CD4-positive, alpha-beta T cell treated with Interleukin-10 for 1 hour (primary cell): ENCODE data around the gene WDR64.
"Not testable (repeated sequence)": the region's sequence is repeated elsewhere in the genome, so short reads cannot be mapped to it uniquely, and the experiment has no call there.

Source experiments
- DNase-seq: peaks from one replicate; pipeline ENCODE4 v3.0.0-alpha.2; 2020

WDR64 gene

DNA sequence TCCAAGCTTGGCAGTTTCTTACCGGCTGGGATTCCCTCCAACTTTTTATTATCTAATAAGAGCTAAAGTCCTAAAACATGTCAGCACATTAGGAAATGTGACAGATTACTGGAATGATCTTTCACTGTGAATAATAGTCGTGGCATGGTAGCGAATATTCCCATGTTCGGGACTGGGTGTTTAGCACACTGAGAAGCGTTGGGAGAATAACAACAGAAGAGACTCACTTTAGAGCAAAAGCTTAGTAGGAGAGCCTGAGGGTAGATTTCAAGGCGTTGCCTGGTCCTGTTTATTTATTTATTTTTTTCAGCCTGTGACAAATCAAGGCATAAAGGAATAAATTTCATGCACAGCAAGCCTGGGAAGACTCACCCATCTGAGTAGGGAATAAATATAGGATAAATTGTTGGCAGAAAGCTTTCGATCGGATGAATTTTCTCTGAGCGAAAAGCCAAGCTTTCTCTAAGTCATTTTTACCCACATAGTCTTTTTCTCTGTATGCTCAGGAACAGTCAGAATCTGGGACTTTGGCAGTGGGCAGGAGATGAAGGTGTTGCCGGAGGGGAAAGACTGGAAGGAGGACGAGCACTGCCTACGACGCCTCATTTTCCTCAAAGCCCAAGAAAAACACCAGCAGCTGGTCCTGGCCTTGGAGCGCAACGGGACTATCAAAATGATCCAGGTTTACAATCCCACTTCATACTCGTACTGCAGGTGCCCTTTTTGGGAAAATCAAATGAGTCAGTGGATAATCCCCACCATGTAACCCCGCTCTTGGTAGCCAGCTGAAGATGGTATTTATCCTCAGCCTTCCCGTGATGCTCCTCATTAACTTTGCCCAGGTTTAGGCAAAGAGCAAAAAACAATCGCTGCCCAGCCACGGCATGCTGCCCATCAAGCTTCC, 97.2 kb downstream of the WDR64 start:
- DNase-seq = no peak

DNA sequence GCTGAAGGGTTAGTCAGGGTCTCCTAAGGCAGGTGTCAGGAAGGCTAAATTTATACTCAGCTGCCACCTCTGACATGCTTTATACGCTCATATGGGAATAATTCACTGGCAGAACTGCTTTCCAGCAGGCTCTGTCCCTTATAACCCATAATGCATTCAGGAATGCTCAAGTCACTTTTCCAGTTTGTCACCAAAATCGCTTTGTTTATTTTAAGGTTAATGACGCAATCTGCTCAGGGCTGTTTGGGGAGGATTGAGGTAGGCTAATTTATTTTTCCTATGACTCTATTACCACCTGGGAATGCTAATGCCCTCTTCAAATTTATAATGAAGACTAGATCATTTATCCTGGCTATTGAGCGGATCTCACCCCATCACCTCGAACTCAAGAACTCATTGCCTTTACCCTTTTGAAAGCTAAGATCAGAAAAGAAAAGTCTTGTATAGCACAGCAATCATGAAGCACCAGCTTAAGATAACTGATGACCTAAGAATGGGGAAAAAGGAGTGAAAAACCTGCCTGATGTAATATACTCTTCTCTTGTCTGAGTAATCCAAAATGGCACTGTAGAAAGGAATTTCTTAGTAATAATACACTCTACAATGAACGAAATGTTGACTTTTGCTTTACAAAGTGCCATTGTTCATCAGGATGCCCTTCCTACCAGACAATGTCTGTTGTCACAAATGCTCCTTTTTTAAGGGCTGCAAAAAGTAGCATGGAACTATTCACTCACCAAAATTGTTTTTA, 98.0 kb downstream of the WDR64 start:
- no peak for DNase-seq

GRCh38 chr1:241751524-241751923, 99.4 kb downstream of the WDR64 start:
- no peak for DNase-seq

DNA sequence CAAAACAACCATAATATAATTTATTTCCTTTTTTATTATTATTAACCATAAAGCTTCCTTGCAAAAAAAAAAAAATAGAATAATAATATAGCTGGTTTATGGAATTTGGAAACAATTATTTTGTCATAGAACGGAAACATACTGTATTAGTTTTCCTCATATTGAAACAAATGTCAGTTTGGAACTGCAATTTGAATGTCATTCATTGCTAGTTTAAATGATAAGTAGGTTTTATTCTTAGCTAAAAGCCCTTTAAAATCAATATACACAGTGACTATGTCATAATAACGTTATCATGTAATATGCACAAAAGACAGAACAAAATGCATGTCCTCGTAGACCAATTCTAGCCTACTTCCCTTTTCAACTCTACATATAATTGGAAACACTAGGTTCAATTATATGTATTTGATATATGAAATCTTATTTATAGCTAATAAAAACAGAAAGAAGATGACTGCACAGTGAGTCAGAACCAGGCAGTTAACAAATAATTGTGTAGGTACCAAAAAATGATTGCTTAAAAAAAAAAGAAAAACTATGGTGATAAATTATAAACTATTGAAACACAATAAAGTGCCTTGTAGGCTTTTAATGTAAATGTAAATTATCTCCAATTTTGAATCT, 110.7 kb downstream of the WDR64 start:
- DNase-seq = no peak

- DNase-seq = no peak
Measured at GRCh38 chr1:241765390-241765789, 113.3 kb downstream of the WDR64 start.

GRCh38 chr1:241767737-241768136, 115.7 kb downstream of the WDR64 start:
- no peak for DNase-seq

GRCh38 chr1:241770115-241770514, 118.0 kb downstream of the WDR64 start:
- no peak for DNase-seq

DNA sequence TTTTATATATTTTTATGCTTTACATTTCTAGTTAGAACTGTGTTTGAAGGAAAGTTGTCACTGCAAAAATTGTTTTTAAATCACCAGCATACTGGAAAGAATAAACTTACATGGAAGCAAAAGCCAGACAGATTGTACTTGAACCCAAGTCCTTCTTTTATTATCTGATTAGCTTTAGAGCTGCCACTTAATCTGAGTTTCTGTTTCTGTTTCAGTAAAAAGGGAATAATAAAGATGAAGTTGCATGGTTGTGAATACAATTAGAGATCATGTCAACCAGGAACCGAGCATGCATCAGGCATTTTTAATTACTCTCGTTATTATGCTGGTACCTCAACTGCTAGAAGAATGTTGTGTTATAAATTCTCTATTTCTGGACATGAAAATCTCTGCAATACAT, 119.0 kb downstream of the WDR64 start:
- no peak for DNase-seq

DNA sequence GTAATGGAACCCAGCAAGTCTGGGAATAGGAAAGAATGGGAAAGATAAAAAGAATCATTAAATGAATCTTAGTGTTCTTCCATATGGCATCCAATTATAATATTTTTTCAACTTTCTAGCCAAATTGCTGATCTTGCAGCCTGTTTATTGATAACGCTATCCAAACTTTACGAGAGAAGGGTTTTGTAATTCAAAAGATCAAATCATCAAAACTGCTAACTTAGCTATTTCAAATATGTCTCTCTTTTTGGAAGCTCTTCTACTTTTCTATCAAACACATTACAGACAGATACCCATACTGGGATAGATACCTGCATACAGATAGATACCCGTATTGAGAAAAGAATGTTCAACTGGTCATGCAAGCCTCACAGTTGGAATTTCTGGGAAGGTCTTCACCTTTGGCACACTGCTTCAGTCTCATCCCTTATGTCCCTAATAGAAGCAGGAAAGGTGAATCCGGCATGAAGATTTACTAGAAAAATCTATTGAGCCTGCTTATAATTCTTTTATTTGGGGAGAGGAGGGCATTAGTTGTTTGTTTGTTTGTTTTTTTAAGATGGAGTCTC, 120.9 kb downstream of the WDR64 start:
- DNase-seq = no peak

- no peak for DNase-seq
Measured at GRCh38 chr1:241773991-241774390, 121.9 kb downstream of the WDR64 start.

DNA sequence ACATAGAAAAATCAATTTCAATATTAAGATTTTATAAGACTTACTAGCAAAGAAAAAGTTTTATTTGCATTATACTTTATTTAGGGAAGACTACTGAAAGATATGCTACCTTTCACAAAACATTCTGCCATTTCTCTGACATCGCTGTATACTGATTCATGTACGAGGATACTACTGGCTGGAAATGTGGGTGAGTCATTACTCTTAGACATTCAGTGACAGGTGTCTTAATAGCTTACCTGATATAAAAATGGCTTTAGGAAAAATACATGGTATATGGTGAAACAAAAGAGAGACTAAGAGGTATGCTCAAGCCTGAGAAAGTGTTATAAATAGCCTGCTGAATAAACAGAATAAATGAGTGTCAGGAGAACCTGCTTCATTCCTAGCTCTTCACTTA, 122.9 kb downstream of the WDR64 start:
- no peak for DNase-seq

GRCh38 chr1:241776911-241777310, 124.8 kb downstream of the WDR64 start:
- no peak for DNase-seq

DNA sequence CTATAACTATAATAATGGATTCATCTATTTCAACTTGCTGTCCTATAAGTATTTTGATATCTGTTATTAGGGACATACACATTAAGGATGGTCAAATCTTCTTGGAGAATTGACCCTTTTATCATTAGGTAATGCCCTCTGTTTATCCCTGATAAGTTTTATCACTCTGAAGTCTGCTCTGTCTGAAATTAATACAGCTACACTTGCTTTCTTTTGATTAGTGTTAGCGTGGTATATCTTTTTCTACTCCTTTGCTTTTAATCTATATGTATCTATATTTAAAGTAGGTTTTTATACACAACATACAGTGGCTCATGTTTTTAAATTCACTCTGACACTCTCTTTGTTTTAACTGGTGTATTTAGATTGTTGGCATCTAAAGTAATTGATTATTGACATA, 126.0 kb downstream of the WDR64 start:
- DNase-seq = no peak

DNA sequence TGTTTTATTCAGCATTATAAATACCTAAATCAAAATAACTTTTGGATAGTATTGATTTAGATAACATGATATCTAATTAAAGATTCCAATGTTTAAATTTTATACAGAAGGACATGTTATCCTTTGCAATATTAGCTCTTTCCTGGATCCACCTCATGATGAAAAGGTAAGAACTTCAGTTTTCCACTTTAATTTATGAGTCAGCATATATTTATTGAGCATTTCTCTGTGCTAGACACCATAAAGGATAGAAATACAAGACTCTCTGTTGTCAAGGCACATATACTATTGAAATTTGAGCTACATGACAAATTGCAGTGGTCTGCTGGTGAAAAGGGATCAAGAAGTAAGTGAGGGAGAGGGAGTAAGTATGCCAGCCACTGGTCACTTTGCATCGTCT, 127.8 kb downstream of the WDR64 start:
- DNase-seq = no peak

DNA sequence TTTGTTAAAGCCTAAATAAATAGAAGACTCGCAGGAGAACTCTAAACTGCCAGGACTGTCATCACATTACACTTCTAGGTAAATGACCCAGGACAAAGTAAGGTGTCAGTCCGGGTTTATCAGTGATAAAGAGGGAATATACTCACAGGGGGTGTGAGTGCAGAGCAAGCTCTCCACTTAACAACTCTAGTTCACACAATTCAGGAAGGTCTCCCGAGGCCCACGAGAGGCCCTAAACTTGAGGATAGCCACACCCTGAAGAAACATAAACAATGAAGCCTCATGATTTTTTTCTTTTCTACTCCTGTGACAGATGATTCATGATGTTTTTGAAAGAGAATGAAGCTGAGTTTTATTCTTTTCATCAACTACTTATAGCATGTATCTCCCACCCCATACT, 130.3 kb downstream of the WDR64 start:
- DNase-seq = no peak

- DNase-seq = no peak
Measured at GRCh38 chr1:241787691-241788090, 135.6 kb downstream of the WDR64 start.

GRCh38 chr1:241789061-241789460, 137.0 kb downstream of the WDR64 start:
- no peak for DNase-seq

- DNase-seq = no peak
Measured at GRCh38 chr1:241799416-241799815, 147.3 kb downstream of the WDR64 start.

GRCh38 chr1:241800640-241801039, 148.6 kb downstream of the WDR64 start:
- DNase-seq = no peak

- DNase-seq = no peak
Measured at GRCh38 chr1:241802863-241803262, 150.8 kb downstream of the WDR64 start.

GRCh38 chr1:241804706-241805105, 152.6 kb downstream of the WDR64 start:
- not testable (repeated sequence) for DNase-seq

DNA sequence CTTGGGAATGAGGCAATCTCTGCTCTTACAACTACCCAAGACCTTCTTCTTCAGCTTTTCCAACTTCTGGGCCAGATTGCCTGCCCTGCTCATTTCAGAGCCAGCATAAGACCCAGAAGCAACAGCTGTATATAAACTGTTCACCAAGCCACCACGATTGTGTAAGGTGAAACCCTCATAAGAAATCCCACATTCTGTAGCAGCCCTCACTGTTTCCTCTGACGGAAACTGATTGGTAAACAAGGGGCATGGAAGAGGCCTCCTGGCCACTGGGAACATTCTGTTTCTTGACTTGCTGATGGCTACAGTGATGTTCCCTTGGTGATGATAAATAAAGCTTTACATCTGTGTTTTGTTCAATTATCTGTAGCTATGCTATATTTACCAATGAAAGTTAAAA, 156.2 kb downstream of the WDR64 start:
- no peak for DNase-seq

- DNase-seq = no peak
Measured at GRCh38 chr1:241810769-241811405, 158.8 kb downstream of the WDR64 start.
